GM12865 (cell line): Measurements from ENCODE around the gene FBRSL1.

Experiments
- DNase-seq: peaks from one replicate; pipeline ENCODE4 v3.0.0; 2010; ENCODE audit warnings: low read depth
- H3K4me3 ChIP-seq: 2 replicates; pipeline ENCODE4 v1.5.1; 2011; ENCODE audit warnings: mild to moderate bottlenecking, low read depth, low read length, control low read depth
- CTCF ChIP-seq: IDR thresholded peaks from 2 replicates; pipeline ENCODE4 v1.5.1; 2011; ENCODE audit warnings: low read length, control low read depth, low read depth, inconsistent platforms; ENCODE audit not compliant: insufficient read depth; ENCODE audit errors: missing control alignments

FBRSL1 gene

GRCh38 chr12:132512197-132513069 is 22.5 kb downstream of the FBRSL1 start:
- TF ChIP-seq CTCF: no peak
- DNase-seq: no peak
- H3K4me3 ChIP-seq: no peak overlapping the region

- TF ChIP-seq CTCF: no peak
- H3K4me3 ChIP-seq: no peak overlapping the region
- no peak for DNase-seq
Observed at GRCh38 chr12:132513070-132513398, 23.1 kb downstream of the FBRSL1 start.

GRCh38 chr12:132513458-132514135 is 23.6 kb downstream of the FBRSL1 start:
- TF ChIP-seq CTCF: no peak
- no peak for DNase-seq

GRCh38 chr12:132514216-132514820 is 24.4 kb downstream of the FBRSL1 start:
- TF ChIP-seq CTCF: no peak
- no peak for DNase-seq

More at GRCh38 chr12:132513458-132514135, 23.6 kb downstream of the FBRSL1 start:
- no peak overlapping the region for H3K4me3 ChIP-seq

GRCh38 chr12:132514838-132515237 is 24.9 kb downstream of the FBRSL1 start:
- no peak for TF ChIP-seq CTCF
- H3K4me3 ChIP-seq: no peak overlapping the region
- no peak for DNase-seq

More at GRCh38 chr12:132514216-132514820, 24.4 kb downstream of the FBRSL1 start:
- H3K4me3 ChIP-seq: no peak overlapping the region

- no peak overlapping the region for H3K4me3 ChIP-seq
- DNase-seq: no peak
Observed at GRCh38 chr12:132516095-132517012, 26.4 kb downstream of the FBRSL1 start.

More at GRCh38 chr12:132516095-132517012, 26.4 kb downstream of the FBRSL1 start:
- TF ChIP-seq CTCF: no peak
